GM12878 (cell line): Measurements from ENCODE around the gene A1BG. TPM values are rescaled to one million over a fixed set of nuclear protein-coding genes. Genes with fewer than 3 reads are reported as not detected.
A peak's percentile ranks its signal among the peaks of the same experiment; 100 is the strongest.

ENCODE experiments used
- ATF2 ChIP-seq: IDR thresholded peaks from 2 replicates; pipeline ENCODE4 v1.6.1; 2012; ENCODE audit warnings: low read length, inconsistent platforms
- BACH1 ChIP-seq: fragments of 450-650 bp; IDR thresholded peaks from 2 replicates; pipeline ENCODE4 v1.6.1; 2017; ENCODE audit warnings: mild to moderate bottlenecking, borderline replicate concordance
- CBX3 ChIP-seq: fragments of 200-600 bp; sonication (generic); IDR thresholded peaks from 2 replicates; pipeline ENCODE4 v1.6.1; 2016; ENCODE audit warnings: low read depth, borderline replicate concordance
- DPF2 ChIP-seq: fragments of 450-650 bp; IDR thresholded peaks from 2 replicates; pipeline ENCODE4 v1.6.1; 2017; ENCODE audit warnings: mild to moderate bottlenecking
- E2F4 ChIP-seq: IDR thresholded peaks from 2 replicates; pipeline ENCODE4 v1.6.1; 2012; ENCODE audit warnings: low read depth, low read length, improper control_type of control experiment
- EED ChIP-seq: sonication (generic); IDR thresholded peaks from 2 replicates; pipeline ENCODE4 v1.6.1; 2016; ENCODE audit warnings: antibody characterized with exemption, low read depth
- ELK1 ChIP-seq: IDR thresholded peaks from 2 replicates; pipeline ENCODE4 v1.6.1; 2012; ENCODE audit warnings: low read depth, low read length, improper control_type of control experiment
- FOS ChIP-seq: IDR thresholded peaks from 3 replicates; pipeline ENCODE4 v1.6.1; 2011; ENCODE audit warnings: borderline replicate concordance; ENCODE audit not compliant: insufficient read length; ENCODE audit errors: extremely low read depth
- HDAC6 ChIP-seq: fragments of 200-600 bp; sonication (generic); IDR thresholded peaks from one replicate; pipeline ENCODE4 v1.8.0; 2017; ENCODE audit warnings: antibody characterized with exemption; ENCODE audit not compliant: unreplicated experiment
- NBN ChIP-seq: fragments of 450-650 bp; IDR thresholded peaks from 2 replicates; pipeline ENCODE4 v1.6.1; 2016
- NFXL1 ChIP-seq: fragments of 450-650 bp; IDR thresholded peaks from 2 replicates; pipeline ENCODE4 v1.6.1; 2017; ENCODE audit warnings: antibody characterized with exemption, mild to moderate bottlenecking, borderline replicate concordance
- PAX5 ChIP-seq: IDR thresholded peaks from 2 replicates; pipeline ENCODE4 v1.6.1; 2011; ENCODE audit warnings: low read depth, low read length, borderline replicate concordance
- POLR2AphosphoS2 ChIP-seq: IDR thresholded peaks from 2 replicates; pipeline ENCODE4 v1.6.1; 2011; ENCODE audit warnings: low read depth, mild to moderate bottlenecking, low read length, improper control_type of control experiment, moderate library complexity
- TCF12 ChIP-seq: IDR thresholded peaks from 2 replicates; pipeline ENCODE4 v1.6.1; 2011; ENCODE audit warnings: low read depth, mild to moderate bottlenecking, low read length
- WRNIP1 ChIP-seq: IDR thresholded peaks from 2 replicates; pipeline ENCODE4 v1.6.1; 2011; ENCODE audit warnings: low read depth, low read length, improper control_type of control experiment, borderline replicate concordance
- YY1 ChIP-seq: IDR thresholded peaks from 2 replicates; pipeline ENCODE4 v1.6.1; 2011; ENCODE audit warnings: low read depth, mild to moderate bottlenecking, low read length
- ZBTB4 ChIP-seq: fragments of 450-650 bp; formaldehyde crosslinking; IDR thresholded peaks from 2 replicates; pipeline ENCODE4 v1.4.0; 2022; ENCODE audit warnings: mild to moderate bottlenecking, moderate library complexity
- ZNF207 ChIP-seq: fragments of 450-650 bp; IDR thresholded peaks from 2 replicates; pipeline ENCODE4 v1.6.1; 2014; ENCODE audit warnings: antibody characterized with exemption, mild to moderate bottlenecking, borderline replicate concordance
- ZNF592 ChIP-seq: fragments of 450-650 bp; IDR thresholded peaks from 2 replicates; pipeline ENCODE4 v1.6.1; 2017; ENCODE audit warnings: mild to moderate bottlenecking, moderate library complexity
- polyA plus RNA-seq, 11 experiments: library from polyadenylated mRNA; depleted of rRNA in 4 of 11; unstranded in 6 of 11; stranded (reverse) in 5 of 11; fragments of >200 nt; fragmentation: Nextera tagmentation in 4 of 11; fragmentation: Illumina TruSeq in 1 of 11; extraction: Ambion mirVana in 4 of 11; extraction: Trizol in 1 of 11; gene quantifications; 1 replicate in 1 of 11; 2 replicates in 10 of 11; pipeline versions ENCODE4 v1.2.1 to v1.2.3, GENCODE V29; 2011 to 2016; ENCODE audit warnings: inconsistent platforms in 2 of 11, missing spikeins in 2 of 11, low read depth in 1 of 11
- total RNA-seq, 4 experiments: library from RNA; depleted of rRNA in 3 of 4; stranded (reverse); fragments of >200 nt in 3 of 4; fragmentation: Illumina TruSeq in 1 of 4; extraction: Trizol in 1 of 4; gene quantifications; 2 replicates each; pipeline versions ENCODE4 v1.2.1 to v1.2.3, GENCODE V29; 2013 to 2021

The A1BG gene
- total and polyA plus RNA-seq, 10 of the 15 experiments (the other 5 are each of a cell fraction or from before 2014, with no cell fraction given): 0.34 to 29.6 (median 11.8) TPM

- no peak for TF ChIP-seq ZBTB4 (CRISPR knock-in tag)
- TF ChIP-seq ATF2: no peak
- no peak for TF ChIP-seq WRNIP1
- peak; percentile 89; the same call in 1 of the 2 replicates for TF ChIP-seq NBN
- TF ChIP-seq DPF2: no peak
- TF ChIP-seq POLR2AphosphoS2: peak; percentile 31; the same call in 1 of the 2 replicates
- TF ChIP-seq HDAC6: no peak
- 0 out of 2 replicates have a peak, but pooled peaks have one; percentile 14 for TF ChIP-seq E2F4
- no peak for TF ChIP-seq FOS
- TF ChIP-seq ZNF592: no peak
- peak; percentile 52; the same call in 1 of the 2 replicates for TF ChIP-seq BACH1
- no peak for TF ChIP-seq PAX5
- no peak for TF ChIP-seq EED
- TF ChIP-seq ELK1: peak; percentile 88
- TF ChIP-seq CBX3: no peak
- TF ChIP-seq ZNF207: peak; percentile 53; the same call in 1 of the 2 replicates
- TF ChIP-seq TCF12: peak; percentile 9
- peak; percentile 92 for TF ChIP-seq YY1
- TF ChIP-seq NFXL1: no peak
Observed at GRCh38 chr19:58362272-58362994, 9.1 kb upstream of the A1BG start, which contains the start of gene ZNF497 (continued).
